WTC11 (cell line): ENCODE data around the gene KDELR1. TPM values are rescaled to one million over a fixed set of nuclear protein-coding genes. Genes with fewer than 3 reads are reported as not detected.

Experiments
- ATAC-seq: fragments of 200-7000 bp; cut with Tn5 transposase; 2 replicates; pipeline ENCODE4 v1.10.0; 2021; ENCODE audit warnings: mild to moderate bottlenecking, moderate library complexity
- CTCF ChIA-PET: fragments of 300-600 bp; sonication (Branson Sonifier 250); formaldehyde crosslinking; loops from one replicate; lab custom pipeline; 2021; ENCODE audit warnings: antibody characterized with exemption; lab: Charles Lee
- POLR2A ChIA-PET: fragments of 350-600 bp; sonication (Branson Sonifier 250); formaldehyde crosslinking; loops from one replicate; lab custom pipeline; 2021; ENCODE audit warnings: antibody characterized with exemption; lab: Charles Lee
- DNase-seq: peaks from one replicate; pipeline ENCODE4 v3.0.0; 2021; ENCODE audit warnings: low spot score
- H3K27ac Mint-ChIP-seq: 2 replicates; pipeline ENCODE4 v1.8.0; 2021; ENCODE audit warnings: mixed read lengths
- H3K27me3 Mint-ChIP-seq: 2 replicates; pipeline ENCODE4 v1.8.0; 2021; ENCODE audit warnings: low read depth, mild to moderate bottlenecking, moderate library complexity, mixed read lengths
- H3K36me3 Mint-ChIP-seq: 2 replicates; pipeline ENCODE4 v1.8.0; 2021; ENCODE audit warnings: mixed read lengths
- H3K4me1 Mint-ChIP-seq: 2 replicates; pipeline ENCODE4 v1.8.0; 2022; ENCODE audit warnings: mixed read lengths
- H3K4me3 Mint-ChIP-seq: 2 replicates; pipeline ENCODE4 v1.8.0; 2021; ENCODE audit warnings: mild to moderate bottlenecking, moderate library complexity, mixed read lengths
- H3K9me3 Mint-ChIP-seq: 2 replicates; pipeline ENCODE4 v1.8.0; 2021; ENCODE audit warnings: mixed read lengths
- ATF1 ChIP-seq: sonication (generic); formaldehyde crosslinking; IDR thresholded peaks from 2 replicates; pipeline ENCODE4 v1.8.1; 2023; ENCODE audit warnings: mild to moderate bottlenecking, moderate library complexity, missing genetic modification reagents
- JAZF1 ChIP-seq: fragments of 250-450 bp; sonication (Bioruptor Pico); IDR thresholded peaks from 2 replicates; pipeline ENCODE4 v1.9.0; 2021; ENCODE audit warnings: moderate library complexity, mild to moderate bottlenecking, inconsistent platforms
- NFE2L1 ChIP-seq: sonication (generic); formaldehyde crosslinking; IDR thresholded peaks from 2 replicates; pipeline ENCODE4 v1.8.1; 2023; ENCODE audit warnings: missing genetic modification reagents
- OVOL2 ChIP-seq: fragments of 250-450 bp; sonication (Bioruptor Pico); IDR thresholded peaks from 2 replicates; pipeline ENCODE4 v1.9.0; 2021; ENCODE audit warnings: mild to moderate bottlenecking, borderline replicate concordance
- RELA ChIP-seq: sonication (generic); formaldehyde crosslinking; IDR thresholded peaks from 2 replicates; pipeline ENCODE4 v1.8.1; 2022; ENCODE audit warnings: missing genetic modification reagents, mild to moderate bottlenecking, borderline replicate concordance
- RORB ChIP-seq: fragments of 250-450 bp; sonication (Bioruptor Pico); IDR thresholded peaks from 2 replicates; pipeline ENCODE4 v1.9.0; 2021; ENCODE audit warnings: mild to moderate bottlenecking
- SOX15 ChIP-seq: fragments of 250-450 bp; sonication (Bioruptor Pico); IDR thresholded peaks from 2 replicates; pipeline ENCODE4 v1.9.0; 2021; ENCODE audit warnings: mild to moderate bottlenecking
- ZNF219 ChIP-seq: sonication (generic); formaldehyde crosslinking; IDR thresholded peaks from 2 replicates; pipeline ENCODE4 v1.8.0; 2023; ENCODE audit warnings: missing genetic modification reagents, mild to moderate bottlenecking, borderline replicate concordance
- ZNF263 ChIP-seq: sonication (generic); formaldehyde crosslinking; IDR thresholded peaks from 2 replicates; pipeline ENCODE4 v1.8.1; 2022; ENCODE audit warnings: low read depth, mild to moderate bottlenecking, moderate library complexity, missing genetic modification reagents
- ZNF671 ChIP-seq: fragments of 250-450 bp; sonication (Bioruptor Pico); IDR thresholded peaks from 2 replicates; pipeline ENCODE4 v1.8.0; 2021; ENCODE audit warnings: mild to moderate bottlenecking
- total RNA-seq: library from RNA; stranded (reverse); gene quantifications from 3 replicates; pipeline ENCODE4 v1.2.3, GENCODE V29; 2021
- TF ChIP-seq, protein P1 (sequence below): sonication (generic); formaldehyde crosslinking; IDR thresholded peaks from 2 replicates; pipeline ENCODE4 v1.8.1; 2023; ENCODE audit warnings: mild to moderate bottlenecking, missing genetic modification reagents, borderline replicate concordance
- TF ChIP-seq, protein P2 (sequence below): sonication (generic); formaldehyde crosslinking; IDR thresholded peaks from 2 replicates; pipeline ENCODE4 v1.8.0; 2022; ENCODE audit warnings: mild to moderate bottlenecking, missing genetic modification reagents
- TF ChIP-seq, protein P3 (sequence below): sonication (generic); formaldehyde crosslinking; IDR thresholded peaks from 2 replicates; pipeline ENCODE4 v1.8.0; 2022; ENCODE audit warnings: mild to moderate bottlenecking, missing genetic modification reagents
- TF ChIP-seq, protein P4 (sequence below): sonication (generic); formaldehyde crosslinking; IDR thresholded peaks from 2 replicates; pipeline ENCODE4 v1.8.1; 2022; ENCODE audit warnings: low read depth, mild to moderate bottlenecking, moderate library complexity, missing genetic modification reagents, borderline replicate concordance
- TF ChIP-seq, protein P5 (sequence below): sonication (generic); formaldehyde crosslinking; IDR thresholded peaks from 2 replicates; pipeline ENCODE4 v1.8.0; 2022; ENCODE audit warnings: missing genetic modification reagents
- TF ChIP-seq, protein P6 (sequence below): sonication (generic); formaldehyde crosslinking; IDR thresholded peaks from 2 replicates; pipeline ENCODE4 v1.8.0; 2023; ENCODE audit warnings: mild to moderate bottlenecking, missing genetic modification reagents
- TF ChIP-seq, protein P7 (sequence below): sonication (generic); formaldehyde crosslinking; IDR thresholded peaks from 2 replicates; pipeline ENCODE4 v1.8.1; 2023; ENCODE audit warnings: mild to moderate bottlenecking, missing genetic modification reagents

KDELR1 gene
- total RNA-seq, 1 experiment from 2014 or later = 207 TPM

DNA sequence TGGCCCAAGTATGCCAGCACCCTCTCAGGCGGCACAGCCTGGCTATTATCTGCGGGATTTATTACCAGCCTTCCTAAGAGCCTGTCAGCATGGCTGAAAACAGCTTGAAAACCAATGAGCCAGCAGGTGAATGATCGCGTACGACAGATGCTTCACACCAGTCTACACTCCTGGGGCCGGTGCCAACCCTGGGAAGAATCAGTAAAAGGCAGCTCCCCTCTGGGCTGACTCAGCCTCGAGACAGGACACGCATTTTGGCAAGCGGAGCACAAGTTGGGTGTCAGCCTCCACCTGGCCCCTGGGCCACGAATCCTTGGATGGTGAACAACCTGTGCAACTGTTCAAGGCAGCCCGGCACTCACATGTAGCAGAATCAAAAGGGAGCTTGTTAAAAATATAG, 50.4 kb downstream of the KDELR1 start (continued):
- TF ChIP-seq, protein P1, sequence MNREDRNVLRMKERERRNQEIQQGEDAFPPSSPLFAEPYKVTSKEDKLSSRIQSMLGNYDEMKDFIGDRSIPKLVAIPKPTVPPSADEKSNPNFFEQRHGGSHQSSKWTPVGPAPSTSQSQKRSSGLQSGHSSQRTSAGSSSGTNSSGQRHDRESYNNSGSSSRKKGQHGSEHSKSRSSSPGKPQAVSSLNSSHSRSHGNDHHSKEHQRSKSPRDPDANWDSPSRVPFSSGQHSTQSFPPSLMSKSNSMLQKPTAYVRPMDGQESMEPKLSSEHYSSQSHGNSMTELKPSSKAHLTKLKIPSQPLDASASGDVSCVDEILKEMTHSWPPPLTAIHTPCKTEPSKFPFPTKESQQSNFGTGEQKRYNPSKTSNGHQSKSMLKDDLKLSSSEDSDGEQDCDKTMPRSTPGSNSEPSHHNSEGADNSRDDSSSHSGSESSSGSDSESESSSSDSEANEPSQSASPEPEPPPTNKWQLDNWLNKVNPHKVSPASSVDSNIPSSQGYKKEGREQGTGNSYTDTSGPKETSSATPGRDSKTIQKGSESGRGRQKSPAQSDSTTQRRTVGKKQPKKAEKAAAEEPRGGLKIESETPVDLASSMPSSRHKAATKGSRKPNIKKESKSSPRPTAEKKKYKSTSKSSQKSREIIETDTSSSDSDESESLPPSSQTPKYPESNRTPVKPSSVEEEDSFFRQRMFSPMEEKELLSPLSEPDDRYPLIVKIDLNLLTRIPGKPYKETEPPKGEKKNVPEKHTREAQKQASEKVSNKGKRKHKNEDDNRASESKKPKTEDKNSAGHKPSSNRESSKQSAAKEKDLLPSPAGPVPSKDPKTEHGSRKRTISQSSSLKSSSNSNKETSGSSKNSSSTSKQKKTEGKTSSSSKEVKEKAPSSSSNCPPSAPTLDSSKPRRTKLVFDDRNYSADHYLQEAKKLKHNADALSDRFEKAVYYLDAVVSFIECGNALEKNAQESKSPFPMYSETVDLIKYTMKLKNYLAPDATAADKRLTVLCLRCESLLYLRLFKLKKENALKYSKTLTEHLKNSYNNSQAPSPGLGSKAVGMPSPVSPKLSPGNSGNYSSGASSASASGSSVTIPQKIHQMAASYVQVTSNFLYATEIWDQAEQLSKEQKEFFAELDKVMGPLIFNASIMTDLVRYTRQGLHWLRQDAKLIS = no peak
- TF ChIP-seq, protein P2, sequence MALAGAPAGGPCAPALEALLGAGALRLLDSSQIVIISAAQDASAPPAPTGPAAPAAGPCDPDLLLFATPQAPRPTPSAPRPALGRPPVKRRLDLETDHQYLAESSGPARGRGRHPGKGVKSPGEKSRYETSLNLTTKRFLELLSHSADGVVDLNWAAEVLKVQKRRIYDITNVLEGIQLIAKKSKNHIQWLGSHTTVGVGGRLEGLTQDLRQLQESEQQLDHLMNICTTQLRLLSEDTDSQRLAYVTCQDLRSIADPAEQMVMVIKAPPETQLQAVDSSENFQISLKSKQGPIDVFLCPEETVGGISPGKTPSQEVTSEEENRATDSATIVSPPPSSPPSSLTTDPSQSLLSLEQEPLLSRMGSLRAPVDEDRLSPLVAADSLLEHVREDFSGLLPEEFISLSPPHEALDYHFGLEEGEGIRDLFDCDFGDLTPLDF (CRISPR knock-in tag) = no peak
- no peak for TF ChIP-seq ZNF671 (CRISPR knock-in tag)

DNA sequence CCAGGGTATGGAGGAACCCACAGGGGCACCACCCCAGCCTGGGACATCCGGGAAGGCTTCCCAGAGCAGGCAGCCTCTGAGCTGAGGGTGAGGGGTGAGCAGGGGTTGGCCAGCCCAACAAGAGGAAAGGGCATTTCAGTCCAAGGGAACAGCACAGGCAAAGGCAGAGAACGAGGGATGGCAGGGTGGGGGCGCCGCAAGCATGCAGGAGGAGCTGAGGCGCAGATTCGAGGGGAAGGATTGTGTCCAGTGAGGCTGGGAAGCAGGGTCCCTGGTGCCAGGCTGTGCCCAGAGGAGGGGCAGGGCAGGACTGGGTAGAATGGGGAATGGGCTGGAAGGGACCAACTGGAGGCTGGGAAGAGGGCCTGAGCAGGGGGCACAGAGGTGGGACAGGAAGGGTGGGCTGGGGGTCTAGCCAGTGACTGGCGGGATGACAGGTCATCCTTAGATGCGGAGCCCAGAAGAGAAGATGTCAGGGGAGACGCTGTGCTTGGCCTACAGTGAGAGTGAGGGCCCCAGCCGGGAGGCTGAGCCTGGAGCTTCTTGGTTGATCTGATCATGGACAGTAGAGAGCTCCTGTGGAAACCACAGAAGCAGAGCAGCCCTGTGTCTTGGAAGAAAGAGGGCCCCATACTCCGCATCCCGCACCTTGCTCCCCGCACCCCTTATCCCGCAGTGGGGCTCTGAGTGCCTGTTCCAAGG, 52.4 kb downstream of the KDELR1 start:
- no peak overlapping the region for H3K27ac Mint-ChIP-seq
- ChIA-PET POLR2A (interaction anchor here (0.6 kb wide), 1 partner anchor 272 kb away, joined by 3 read pairs; no protein-coding TSS in a partner anchor), CTCF (interaction anchor here (0.6 to 10.2 kb wide), 8 partner anchors 12 to 550 kb away, joined by 3 to 404 read pairs (median 4); partner anchors contain the start of genes CARD8, EMP3 and KDELR1)
- H3K27me3 Mint-ChIP-seq = peaks cover 5% of the 10 kb centered on the region
- ATAC-seq = no peak
- no peaks in the 10 kb centered on the region for H3K36me3 Mint-ChIP-seq
- TF ChIP-seq, protein P3, sequence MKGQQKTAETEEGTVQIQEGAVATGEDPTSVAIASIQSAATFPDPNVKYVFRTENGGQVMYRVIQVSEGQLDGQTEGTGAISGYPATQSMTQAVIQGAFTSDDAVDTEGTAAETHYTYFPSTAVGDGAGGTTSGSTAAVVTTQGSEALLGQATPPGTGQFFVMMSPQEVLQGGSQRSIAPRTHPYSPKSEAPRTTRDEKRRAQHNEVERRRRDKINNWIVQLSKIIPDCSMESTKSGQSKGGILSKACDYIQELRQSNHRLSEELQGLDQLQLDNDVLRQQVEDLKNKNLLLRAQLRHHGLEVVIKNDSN (CRISPR knock-in tag) = no peak
- TF ChIP-seq NFE2L1 (CRISPR knock-in tag) (no peak), ZNF263 (CRISPR knock-in tag) (no peak), RORB (no peak), RELA (CRISPR knock-in tag) (no peak), SOX15 (no peak), ATF1 (CRISPR knock-in tag) (no peak), ZNF219 (CRISPR knock-in tag) (no peak), OVOL2 (CRISPR knock-in tag) (no peak), JAZF1 (CRISPR knock-in tag) (no peak)
- TF ChIP-seq, protein P4, sequence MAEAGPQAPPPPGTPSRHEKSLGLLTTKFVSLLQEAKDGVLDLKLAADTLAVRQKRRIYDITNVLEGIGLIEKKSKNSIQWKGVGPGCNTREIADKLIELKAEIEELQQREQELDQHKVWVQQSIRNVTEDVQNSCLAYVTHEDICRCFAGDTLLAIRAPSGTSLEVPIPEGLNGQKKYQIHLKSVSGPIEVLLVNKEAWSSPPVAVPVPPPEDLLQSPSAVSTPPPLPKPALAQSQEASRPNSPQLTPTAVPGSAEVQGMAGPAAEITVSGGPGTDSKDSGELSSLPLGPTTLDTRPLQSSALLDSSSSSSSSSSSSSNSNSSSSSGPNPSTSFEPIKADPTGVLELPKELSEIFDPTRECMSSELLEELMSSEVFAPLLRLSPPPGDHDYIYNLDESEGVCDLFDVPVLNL (CRISPR knock-in tag) = no peak
- TF ChIP-seq, protein P5, sequence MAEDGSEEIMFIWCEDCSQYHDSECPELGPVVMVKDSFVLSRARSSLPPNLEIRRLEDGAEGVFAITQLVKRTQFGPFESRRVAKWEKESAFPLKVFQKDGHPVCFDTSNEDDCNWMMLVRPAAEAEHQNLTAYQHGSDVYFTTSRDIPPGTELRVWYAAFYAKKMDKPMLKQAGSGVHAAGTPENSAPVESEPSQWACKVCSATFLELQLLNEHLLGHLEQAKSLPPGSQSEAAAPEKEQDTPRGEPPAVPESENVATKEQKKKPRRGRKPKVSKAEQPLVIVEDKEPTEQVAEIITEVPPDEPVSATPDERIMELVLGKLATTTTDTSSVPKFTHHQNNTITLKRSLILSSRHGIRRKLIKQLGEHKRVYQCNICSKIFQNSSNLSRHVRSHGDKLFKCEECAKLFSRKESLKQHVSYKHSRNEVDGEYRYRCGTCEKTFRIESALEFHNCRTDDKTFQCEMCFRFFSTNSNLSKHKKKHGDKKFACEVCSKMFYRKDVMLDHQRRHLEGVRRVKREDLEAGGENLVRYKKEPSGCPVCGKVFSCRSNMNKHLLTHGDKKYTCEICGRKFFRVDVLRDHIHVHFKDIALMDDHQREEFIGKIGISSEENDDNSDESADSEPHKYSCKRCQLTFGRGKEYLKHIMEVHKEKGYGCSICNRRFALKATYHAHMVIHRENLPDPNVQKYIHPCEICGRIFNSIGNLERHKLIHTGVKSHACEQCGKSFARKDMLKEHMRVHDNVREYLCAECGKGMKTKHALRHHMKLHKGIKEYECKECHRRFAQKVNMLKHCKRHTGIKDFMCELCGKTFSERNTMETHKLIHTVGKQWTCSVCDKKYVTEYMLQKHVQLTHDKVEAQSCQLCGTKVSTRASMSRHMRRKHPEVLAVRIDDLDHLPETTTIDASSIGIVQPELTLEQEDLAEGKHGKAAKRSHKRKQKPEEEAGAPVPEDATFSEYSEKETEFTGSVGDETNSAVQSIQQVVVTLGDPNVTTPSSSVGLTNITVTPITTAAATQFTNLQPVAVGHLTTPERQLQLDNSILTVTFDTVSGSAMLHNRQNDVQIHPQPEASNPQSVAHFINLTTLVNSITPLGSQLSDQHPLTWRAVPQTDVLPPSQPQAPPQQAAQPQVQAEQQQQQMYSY (CRISPR knock-in tag) = no peak
- TF ChIP-seq, protein P6, sequence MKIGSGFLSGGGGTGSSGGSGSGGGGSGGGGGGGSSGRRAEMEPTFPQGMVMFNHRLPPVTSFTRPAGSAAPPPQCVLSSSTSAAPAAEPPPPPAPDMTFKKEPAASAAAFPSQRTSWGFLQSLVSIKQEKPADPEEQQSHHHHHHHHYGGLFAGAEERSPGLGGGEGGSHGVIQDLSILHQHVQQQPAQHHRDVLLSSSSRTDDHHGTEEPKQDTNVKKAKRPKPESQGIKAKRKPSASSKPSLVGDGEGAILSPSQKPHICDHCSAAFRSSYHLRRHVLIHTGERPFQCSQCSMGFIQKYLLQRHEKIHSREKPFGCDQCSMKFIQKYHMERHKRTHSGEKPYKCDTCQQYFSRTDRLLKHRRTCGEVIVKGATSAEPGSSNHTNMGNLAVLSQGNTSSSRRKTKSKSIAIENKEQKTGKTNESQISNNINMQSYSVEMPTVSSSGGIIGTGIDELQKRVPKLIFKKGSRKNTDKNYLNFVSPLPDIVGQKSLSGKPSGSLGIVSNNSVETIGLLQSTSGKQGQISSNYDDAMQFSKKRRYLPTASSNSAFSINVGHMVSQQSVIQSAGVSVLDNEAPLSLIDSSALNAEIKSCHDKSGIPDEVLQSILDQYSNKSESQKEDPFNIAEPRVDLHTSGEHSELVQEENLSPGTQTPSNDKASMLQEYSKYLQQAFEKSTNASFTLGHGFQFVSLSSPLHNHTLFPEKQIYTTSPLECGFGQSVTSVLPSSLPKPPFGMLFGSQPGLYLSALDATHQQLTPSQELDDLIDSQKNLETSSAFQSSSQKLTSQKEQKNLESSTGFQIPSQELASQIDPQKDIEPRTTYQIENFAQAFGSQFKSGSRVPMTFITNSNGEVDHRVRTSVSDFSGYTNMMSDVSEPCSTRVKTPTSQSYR = no peak
- TF ChIP-seq, protein P7, sequence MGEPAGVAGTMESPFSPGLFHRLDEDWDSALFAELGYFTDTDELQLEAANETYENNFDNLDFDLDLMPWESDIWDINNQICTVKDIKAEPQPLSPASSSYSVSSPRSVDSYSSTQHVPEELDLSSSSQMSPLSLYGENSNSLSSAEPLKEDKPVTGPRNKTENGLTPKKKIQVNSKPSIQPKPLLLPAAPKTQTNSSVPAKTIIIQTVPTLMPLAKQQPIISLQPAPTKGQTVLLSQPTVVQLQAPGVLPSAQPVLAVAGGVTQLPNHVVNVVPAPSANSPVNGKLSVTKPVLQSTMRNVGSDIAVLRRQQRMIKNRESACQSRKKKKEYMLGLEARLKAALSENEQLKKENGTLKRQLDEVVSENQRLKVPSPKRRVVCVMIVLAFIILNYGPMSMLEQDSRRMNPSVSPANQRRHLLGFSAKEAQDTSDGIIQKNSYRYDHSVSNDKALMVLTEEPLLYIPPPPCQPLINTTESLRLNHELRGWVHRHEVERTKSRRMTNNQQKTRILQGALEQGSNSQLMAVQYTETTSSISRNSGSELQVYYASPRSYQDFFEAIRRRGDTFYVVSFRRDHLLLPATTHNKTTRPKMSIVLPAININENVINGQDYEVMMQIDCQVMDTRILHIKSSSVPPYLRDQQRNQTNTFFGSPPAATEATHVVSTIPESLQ = no peak
- TF ChIP-seq, all 79 proteins: peak for 0
- no peak for DNase-seq
- no peak overlapping the region for H3K4me3 Mint-ChIP-seq
- no peaks in the 10 kb centered on the region for H3K9me3 Mint-ChIP-seq
- H3K4me1 Mint-ChIP-seq = no peaks in the 10 kb centered on the region; the same call in 1 of the 2 replicates
